ENCODE results near the gene CABCOCO1. TPM values are rescaled to one million over a fixed set of nuclear protein-coding genes. Genes with fewer than 3 reads are reported as not detected.

CABCOCO1 gene
- total RNA-seq, 4 donors from 2014 or later = 0.94 to 1.6 (median 1.3) TPM

- no peaks in the 10 kb centered on the region for H3K27me3 ChIP-seq
- no peaks in the 10 kb centered on the region for H3K36me3 ChIP-seq
- H3K27ac ChIP-seq = peak overlapping the region in 3 of 4 donors; percentile 34 to 69 (median 36)
- 39 to 42% methylated on average over 2 to 3 of the region's 5 CpGs for WGBS, 2 donors (ENCODE audit: low coverage in 1 of 2)
- H3K9me3 ChIP-seq = no peaks in the 10 kb centered on the region
- no peak for ATAC-seq
- TF ChIP-seq POLR2AphosphoS5 (IDR thresholded peaks at IDR 0.05) (no peak), EP300 (IDR thresholded peaks at IDR 0.05) (no peak), POLR2A (IDR thresholded peaks at IDR 0.05) (no peak), CTCF (IDR thresholded peaks at IDR 0.05) (no peak)
- H3K4me1 ChIP-seq = peaks cover 5 to 52% (median 13%) of the 10 kb centered on the region in 3 donors
- no peak overlapping the region for H3K4me3 ChIP-seq
Observed at GRCh38 chr10:61793760-61794703, 131.3 kb downstream of the CABCOCO1 start.

GRCh38 chr10:61795147-61795546 is 132.4 kb downstream of the CABCOCO1 start:
- Histone ChIP-seq H3K9me3 (no peaks in the 10 kb centered on the region), H3K36me3 (no peaks in the 10 kb centered on the region), H3K4me1 (peaks cover 5 to 47% (median 13%) of the 10 kb centered on the region in 3 donors), H3K4me3 (no peak overlapping the region), H3K27ac (no peak overlapping the region), H3K27me3 (no peaks in the 10 kb centered on the region)
- TF ChIP-seq POLR2AphosphoS5 (IDR thresholded peaks at IDR 0.05) = no peak
- TF ChIP-seq POLR2A (IDR thresholded peaks at IDR 0.05) = no peak
- TF ChIP-seq EP300 (IDR thresholded peaks at IDR 0.05) = no peak
- no peak for TF ChIP-seq CTCF (IDR thresholded peaks at IDR 0.05)
- ATAC-seq = no peak
- 71 to 96% methylated on average over 1 to 2 of the region's 2 CpGs for WGBS, 2 donors (ENCODE audit: low coverage in 1 of 2)

- no peak overlapping the region for H3K4me3 ChIP-seq
- WGBS, 2 donors (ENCODE audit: low coverage in 1 of 2) = 83 to 94% methylated on average over 3 of the region's 3 CpGs
- ATAC-seq = no peak
Observed at GRCh38 chr10:61795551-61795950, 132.8 kb downstream of the CABCOCO1 start.

DNA sequence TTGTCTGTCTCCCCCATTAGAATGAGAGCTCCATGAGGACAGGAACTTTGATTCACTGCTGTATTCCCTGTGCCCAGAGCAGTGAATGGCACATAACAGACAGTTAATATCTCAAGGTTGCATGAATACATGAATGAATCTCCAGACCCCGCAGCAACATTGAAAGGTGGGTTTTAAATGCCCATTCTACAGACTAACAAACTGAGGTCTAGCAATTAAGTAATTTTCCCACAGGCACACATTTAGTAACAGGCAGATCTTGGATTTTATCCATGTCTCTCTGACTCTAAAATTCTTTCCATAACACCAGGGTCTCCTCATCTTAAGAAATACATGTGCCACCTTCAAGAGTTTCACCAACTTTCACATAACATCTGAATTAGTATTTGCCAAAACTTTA is 134.1 kb downstream of the CABCOCO1 start:
- no peaks in the 10 kb centered on the region for H3K36me3 ChIP-seq
- H3K27ac ChIP-seq = no peak overlapping the region
- no peaks in the 10 kb centered on the region for H3K9me3 ChIP-seq
- no peaks in the 10 kb centered on the region for H3K27me3 ChIP-seq
- TF ChIP-seq POLR2AphosphoS5 (IDR thresholded peaks at IDR 0.05) (no peak), CTCF (IDR thresholded peaks at IDR 0.05) (no peak), EP300 (IDR thresholded peaks at IDR 0.05) (no peak), POLR2A (IDR thresholded peaks at IDR 0.05) (no peak)
- no peak overlapping the region for H3K4me3 ChIP-seq
- WGBS, 2 donors (ENCODE audit: low coverage in 1 of 2) = 89 to 91% methylated on average over 1 of the region's 1 CpG
- ATAC-seq = no peak
- H3K4me1 ChIP-seq = peaks cover 5 to 31% (median 10%) of the 10 kb centered on the region in 3 donors

More at GRCh38 chr10:61795551-61795950, 132.8 kb downstream of the CABCOCO1 start:
- TF ChIP-seq POLR2AphosphoS5 (IDR thresholded peaks at IDR 0.05) (no peak), EP300 (IDR thresholded peaks at IDR 0.05) (no peak), CTCF (IDR thresholded peaks at IDR 0.05) (no peak), POLR2A (IDR thresholded peaks at IDR 0.05) (no peak)
- no peaks in the 10 kb centered on the region for H3K27me3 ChIP-seq
- H3K36me3 ChIP-seq = no peaks in the 10 kb centered on the region
- no peak overlapping the region for H3K27ac ChIP-seq
- no peaks in the 10 kb centered on the region for H3K9me3 ChIP-seq
- peaks cover 5 to 43% (median 13%) of the 10 kb centered on the region in 3 donors for H3K4me1 ChIP-seq

All from gastroesophageal sphincter (tissue), 4 donors.